Forelimb muscle (tissue), 1 donor: ENCODE results near the gene DCTPP1. TPM values are rescaled to one million over a fixed set of nuclear protein-coding genes. Genes with fewer than 3 reads are reported as not detected.
A peak's percentile ranks its signal among the peaks of the same experiment; 100 is the strongest.

Source experiments
- DNase-seq: peaks from one replicate; pipeline ENCODE4 v3.0.0-alpha.2; 2013; ENCODE audit warnings: low read depth
- polyA plus RNA-seq: library from polyadenylated mRNA; unstranded; fragments of 120-200 nt; gene quantifications from one replicate; pipeline ENCODE4 v1.2.1, GENCODE V29; 2013; ENCODE audit not compliant: insufficient read length

The DCTPP1 gene
- polyA plus RNA-seq, 1 donor: 23.6 TPM

DNA sequence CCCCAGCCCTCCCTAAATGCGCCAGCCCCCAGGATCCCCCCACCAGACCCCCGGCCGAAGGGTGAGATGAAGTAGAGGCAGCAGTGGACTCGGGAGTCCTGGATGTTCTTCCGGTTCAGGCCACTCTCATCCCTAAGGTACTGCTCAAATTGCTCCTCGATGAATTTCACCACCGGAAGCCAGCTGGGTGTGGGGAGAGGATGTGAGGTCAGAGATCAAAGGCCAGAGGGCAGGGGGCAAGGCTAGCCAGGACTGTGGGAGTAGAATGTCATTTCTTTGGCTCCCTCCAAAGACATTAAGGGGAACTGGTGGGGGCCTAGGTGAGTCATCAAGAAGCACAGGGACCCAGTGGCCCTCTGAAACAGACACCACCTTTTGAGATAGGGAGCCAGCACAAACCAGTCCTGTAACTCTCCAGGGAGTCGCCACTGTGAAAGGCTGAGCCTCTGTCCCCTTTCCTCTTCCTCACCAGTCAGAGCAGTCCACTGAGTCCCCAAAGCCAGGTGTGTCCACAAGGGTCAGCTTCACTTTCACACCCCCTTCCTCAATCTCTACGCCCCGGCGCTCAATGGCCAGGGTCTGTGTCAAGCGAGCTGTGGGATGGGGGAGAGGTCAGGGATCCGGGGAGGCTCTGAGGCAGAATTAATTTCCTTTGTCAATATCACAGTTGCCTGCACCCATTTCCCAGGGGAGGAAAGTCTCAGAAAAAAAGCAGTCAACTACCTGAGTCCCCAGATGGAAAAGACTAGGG, 48.4 kb downstream of the DCTPP1 start:
- DNase-seq: no peak

DNA sequence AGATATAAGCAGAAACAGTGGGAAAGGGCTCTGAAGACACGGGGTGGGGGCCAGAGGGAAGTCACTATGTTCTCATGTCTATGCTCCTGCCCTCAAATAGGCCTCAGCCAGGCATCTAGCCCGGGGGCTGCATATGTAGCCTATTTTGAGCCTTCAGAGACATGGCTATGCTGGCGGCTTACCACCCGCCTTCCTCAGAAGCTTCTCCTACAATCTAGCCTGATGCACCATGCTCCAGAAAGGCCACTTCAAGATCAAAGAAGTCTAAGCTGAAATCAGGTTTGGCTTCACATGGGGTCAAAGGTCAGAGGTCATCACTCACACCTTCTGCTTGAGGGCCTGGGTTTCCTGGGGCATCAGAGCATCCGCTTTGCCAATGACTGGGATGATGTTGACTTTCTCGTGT, 49.0 kb downstream of the DCTPP1 start:
- no peak for DNase-seq

DNA sequence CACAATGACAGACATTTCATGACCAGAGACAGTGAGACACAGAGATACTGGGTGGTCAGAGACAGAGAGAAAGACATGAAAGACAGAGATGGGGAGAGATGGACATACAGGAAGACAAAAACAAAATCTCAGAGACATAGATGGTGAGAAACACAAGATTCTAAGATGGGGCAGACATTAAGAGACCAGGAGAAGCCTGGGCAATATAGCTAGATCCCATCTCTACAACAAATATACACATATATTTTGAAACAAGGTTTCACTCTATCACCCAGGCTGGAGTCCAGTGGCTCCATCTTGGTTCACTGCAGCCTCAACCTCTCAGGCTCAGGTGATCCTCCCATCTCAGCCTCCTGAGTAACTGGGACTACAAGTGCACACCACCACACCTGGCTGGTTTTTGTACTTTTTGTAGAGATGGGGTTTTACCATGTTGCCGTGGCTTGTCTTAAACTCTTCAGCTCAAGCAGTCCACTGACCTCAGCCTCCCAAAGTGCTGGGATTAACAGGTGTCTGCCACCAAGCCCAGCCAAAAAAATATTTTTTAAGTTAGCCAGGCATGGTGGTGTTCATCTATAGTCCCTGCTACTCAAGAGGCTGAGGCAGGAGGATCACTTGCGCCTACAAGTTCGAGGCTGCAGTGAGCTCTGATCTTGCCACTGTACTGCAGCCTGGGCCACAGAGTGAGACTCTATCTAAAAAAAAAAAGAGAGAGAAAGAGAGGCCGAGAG, 49.6 kb downstream of the DCTPP1 start:
- DNase-seq: no peak

DNA sequence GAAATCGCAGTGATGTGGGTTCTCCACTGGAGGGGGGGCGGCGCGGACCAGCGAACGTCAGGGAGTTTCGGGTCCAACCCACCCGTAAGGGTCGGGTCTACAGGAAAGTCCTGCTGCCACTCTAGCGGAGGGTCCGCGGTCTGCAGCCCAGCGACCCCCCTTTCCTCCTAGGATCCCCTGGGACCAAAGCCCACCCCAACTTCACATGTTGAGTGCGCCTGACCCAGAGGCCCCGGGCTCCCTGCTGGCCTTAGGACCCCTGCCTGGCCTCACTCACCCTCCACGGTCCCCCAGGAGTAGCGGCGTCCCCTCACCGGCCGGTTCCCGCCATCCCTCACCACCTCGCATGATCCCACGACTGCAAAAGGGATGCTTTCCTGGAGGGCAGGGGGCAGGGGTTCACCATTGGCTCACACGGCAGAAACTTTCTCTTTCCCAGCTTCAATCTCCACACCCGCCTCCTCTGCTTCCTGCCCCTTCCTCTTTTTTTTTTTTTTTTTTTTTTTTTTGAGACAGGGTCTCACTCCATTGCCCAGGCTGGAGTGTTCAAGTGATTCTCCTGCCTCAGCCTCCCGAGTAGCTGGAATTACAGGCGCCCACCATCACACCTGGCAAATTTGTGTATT, 50.6 kb downstream of the DCTPP1 start:
- no peak for DNase-seq

DNA sequence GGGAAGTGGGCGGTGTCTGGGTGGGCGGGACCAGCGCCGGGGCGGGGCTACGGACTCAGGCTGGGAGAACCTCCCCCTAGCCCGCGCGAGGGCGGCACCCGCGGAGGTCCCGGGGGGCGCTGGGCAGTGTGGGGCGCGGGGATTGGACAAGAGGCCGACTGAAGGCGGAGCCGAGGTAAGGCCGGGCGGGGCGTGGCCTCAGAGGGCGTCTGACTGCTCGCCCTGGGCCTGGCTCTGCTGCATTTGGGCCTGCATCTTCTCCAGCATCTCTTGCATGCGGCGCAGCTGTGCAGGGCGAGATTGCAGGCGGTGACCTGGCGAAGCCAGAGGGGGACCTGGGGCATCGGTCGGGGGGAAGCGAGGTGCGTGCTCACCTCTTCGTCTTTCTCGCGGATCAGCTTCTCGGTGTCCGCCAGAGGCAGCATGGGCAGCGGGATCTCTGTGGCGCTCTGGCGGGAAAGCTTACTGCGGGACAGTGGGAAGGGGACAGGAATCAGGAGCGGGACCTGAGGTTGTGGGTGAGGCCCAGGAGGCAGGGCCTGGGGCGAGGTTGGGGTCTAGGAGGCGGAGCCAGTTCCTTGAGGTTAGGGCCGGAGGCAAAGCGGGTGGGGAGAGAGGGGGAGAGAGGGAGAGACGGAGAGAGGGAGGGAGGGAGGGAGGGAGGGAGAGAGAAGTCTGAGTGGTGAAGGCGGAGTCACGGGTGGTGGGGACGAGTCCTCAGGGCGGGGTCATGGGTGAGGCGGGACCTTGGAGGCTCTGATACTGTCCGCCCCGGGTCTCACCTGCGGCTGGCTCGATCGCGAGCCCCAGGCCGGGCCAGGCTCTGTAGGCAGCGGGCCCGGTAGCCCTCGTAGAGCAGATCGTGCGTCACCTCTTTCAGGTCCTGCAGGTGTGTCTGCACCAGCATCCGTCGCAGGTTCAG, 51.3 kb downstream of the DCTPP1 start:
- peak; percentile 84 for DNase-seq

DNA sequence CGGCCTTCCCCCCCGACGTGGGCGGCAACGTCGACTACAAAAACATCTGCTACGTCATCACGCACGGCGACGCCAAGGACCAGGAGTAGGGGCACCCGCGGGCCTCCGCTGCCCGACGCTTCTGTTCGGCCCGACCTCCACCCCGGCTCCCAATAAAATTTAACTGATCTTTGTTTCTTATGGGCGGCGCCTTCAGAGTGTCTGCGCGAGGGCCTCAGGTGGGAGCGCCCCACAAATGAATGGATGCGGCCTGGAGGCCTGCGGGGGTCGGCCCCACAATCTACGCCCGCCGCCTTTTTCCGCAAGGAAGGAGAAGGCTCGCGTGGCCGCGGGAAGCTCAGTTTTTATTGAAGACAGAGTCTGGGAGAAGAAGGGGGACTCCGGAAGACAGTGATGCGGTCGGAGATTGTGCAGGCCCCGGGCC, 52.0 kb downstream of the DCTPP1 start:
- DNase-seq: peak; percentile 80

DNA sequence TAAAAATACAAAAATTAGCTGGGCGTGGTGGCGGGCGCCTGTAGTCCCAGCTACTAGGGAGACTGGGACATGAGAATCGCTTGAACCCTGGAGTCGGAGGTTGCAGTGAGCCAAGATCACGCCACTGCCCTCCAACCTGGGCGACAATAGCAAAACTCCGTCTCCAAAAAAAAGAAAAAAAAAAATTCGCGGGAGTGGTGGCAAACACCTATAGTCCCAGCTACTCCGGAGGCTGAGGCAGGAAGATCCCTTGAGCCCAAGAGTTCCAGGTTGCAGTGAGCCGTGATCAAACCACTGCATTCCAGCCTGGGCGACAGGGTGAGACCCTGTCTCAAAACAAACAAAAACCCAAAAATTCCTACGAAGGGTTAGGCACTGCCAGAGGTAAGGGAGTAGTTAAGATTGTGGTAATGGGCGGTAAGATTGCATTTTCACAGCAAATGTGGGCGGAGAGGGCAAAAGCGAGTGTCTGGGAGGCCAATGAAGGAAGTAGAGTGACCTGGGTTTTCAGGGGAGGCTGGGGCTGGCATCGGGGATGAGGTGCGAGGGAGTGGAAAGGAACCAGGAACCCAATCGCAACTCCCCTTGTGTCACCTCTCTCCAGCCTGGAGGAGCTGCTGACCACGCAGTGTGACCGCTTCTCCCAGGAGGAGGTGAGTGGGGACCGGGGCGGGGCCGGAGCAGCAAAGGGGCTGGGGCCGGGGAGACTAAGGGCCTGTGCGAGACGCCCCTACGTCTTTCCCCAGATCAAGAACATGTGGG, 52.6 kb downstream of the DCTPP1 start:
- no peak for DNase-seq

DNA sequence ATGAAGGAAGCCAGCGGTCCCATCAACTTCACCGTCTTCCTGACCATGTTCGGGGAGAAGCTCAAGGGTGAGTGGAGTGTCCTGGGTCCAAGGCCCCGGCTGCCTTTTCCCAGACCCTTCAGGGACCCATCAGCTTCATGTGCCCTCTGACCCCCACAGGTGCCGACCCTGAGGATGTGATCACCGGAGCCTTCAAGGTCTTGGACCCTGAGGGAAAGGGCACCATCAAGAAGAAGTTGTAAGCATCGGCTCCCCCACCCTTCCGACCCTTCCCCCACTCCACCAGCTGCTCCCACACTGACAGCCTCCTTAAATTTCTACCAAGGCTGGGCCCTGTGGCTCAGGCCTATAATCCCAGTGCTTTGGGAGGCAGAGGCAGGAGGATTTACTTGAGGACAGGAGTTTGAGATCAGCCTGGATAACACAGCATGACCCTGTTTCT, 53.3 kb downstream of the DCTPP1 start:
- no peak for DNase-seq

DNA sequence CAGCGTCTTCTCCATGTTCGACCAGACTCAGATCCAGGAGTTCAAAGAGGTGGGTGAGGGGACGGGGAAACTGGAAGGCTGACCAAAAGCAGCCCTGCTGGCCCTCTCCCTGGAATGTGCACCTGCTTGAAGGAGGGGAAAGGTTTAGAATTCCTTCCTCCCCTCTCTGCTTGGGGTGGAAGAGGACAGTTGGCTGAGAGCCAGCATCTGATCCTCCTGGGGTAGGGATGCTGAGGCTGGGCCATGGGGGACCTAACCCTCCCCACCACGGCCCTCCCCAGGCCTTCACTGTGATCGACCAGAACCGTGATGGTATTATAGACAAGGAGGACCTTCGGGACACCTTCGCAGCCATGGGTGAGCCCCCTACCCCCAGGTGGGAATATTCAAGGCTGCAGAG, 54.0 kb downstream of the DCTPP1 start:
- no peak for DNase-seq

DNA sequence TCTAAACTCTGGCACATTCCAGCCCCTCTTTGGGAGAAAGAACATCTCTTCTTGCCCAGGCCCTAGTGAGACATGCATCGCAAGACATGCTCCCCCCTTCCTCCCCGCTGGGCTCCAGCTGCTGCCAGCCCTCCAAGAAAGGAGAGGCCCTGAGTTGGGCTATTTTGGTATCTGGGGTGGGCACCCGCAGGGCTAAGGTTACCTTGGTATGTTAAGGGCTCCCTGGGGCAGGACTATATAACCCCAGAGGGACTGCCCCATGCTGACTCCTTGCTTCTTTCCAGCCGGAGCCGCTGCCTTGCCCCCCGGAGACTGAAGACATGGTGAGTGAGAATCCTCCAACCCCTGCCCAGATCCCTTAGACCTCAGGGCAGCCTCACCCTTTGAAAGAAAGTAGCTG, 55.3 kb downstream of the DCTPP1 start, which contains the start of gene MYL11:
Gene MYL11 (plus strand): TSS at position 265 of the 400 bp plus-strand sequence. CDS start 56 bp downstream, at position 321.
- no peak for DNase-seq

Other genes starting within 250 kb of the DCTPP1 start
- gene CORO1A, start 246.4 kb downstream of the DCTPP1 start, polyA plus RNA-seq: 13.1 TPM
- 23.9 TPM for gene BOLA2B, start 236.4 kb downstream of the DCTPP1 start, polyA plus RNA-seq
- gene SLX1A, start 236.2 kb downstream of the DCTPP1 start, polyA plus RNA-seq: 19.1 TPM
- gene SULT1A3, start 230.8 kb downstream of the DCTPP1 start, polyA plus RNA-seq: 1.8 TPM
- 6.9 TPM for gene NPIPB13, start 181.6 kb downstream of the DCTPP1 start, polyA plus RNA-seq
- gene CD2BP2, start 74.7 kb downstream of the DCTPP1 start, polyA plus RNA-seq: 33.0 TPM
- 32.3 TPM for gene TBC1D10B, start 59.5 kb downstream of the DCTPP1 start, polyA plus RNA-seq
- gene MYL11, start 55.2 kb downstream of the DCTPP1 start, polyA plus RNA-seq: 9,236 TPM
- 3.3 TPM for gene SEPTIN1, start 47.5 kb downstream of the DCTPP1 start, polyA plus RNA-seq
- gene ZNF48, start 34.6 kb downstream of the DCTPP1 start, polyA plus RNA-seq: 5.3 TPM
- gene ZNF771, start 22.4 kb downstream of the DCTPP1 start, polyA plus RNA-seq: 6.1 TPM
- 13.8 TPM for gene SEPHS2, start 15.8 kb upstream of the DCTPP1 start, polyA plus RNA-seq
- gene ITGAL, start 42.7 kb upstream of the DCTPP1 start, polyA plus RNA-seq: 2.5 TPM
- 27.9 TPM for gene ZNF768, start 96.5 kb upstream of the DCTPP1 start, polyA plus RNA-seq
- gene ZNF747, start 104.8 kb upstream of the DCTPP1 start, polyA plus RNA-seq: 6.5 TPM
- 6.2 TPM for gene ZNF764, start 128.3 kb upstream of the DCTPP1 start, polyA plus RNA-seq
- 9.7 TPM for gene ZNF688, start 141.7 kb upstream of the DCTPP1 start, polyA plus RNA-seq
- gene ZNF785, start 155.7 kb upstream of the DCTPP1 start, polyA plus RNA-seq: 13.1 TPM
- 6.6 TPM for gene ZNF689, start 180.4 kb upstream of the DCTPP1 start, polyA plus RNA-seq
- 20.3 TPM for gene PRR14, start 220.9 kb upstream of the DCTPP1 start, polyA plus RNA-seq
- 33.8 TPM for gene FBRS, start 228.4 kb upstream of the DCTPP1 start, polyA plus RNA-seq